SK-N-SH (cell line): ENCODE measurements around the gene PPP1CA. TPM values are rescaled to one million over a fixed set of nuclear protein-coding genes. Genes with fewer than 3 reads are reported as not detected.

ENCODE experiments used
- CTCF ChIA-PET: fragments of 300-600, 350-600 bp; formaldehyde crosslinking; extraction: SDS; loops from one replicate; lab custom pipeline; 2021; lab: Yijun Ruan, JAX
- POLR2A ChIA-PET: fragments of 350-600 bp; sonication (Branson Sonifier 250); formaldehyde crosslinking; extraction: SDS; loops from one replicate; lab custom pipeline; 2020; ENCODE audit warnings: antibody characterized with exemption, inconsistent platforms; lab: Yijun Ruan, JAX
- DNase-seq: peaks from one replicate; pipeline ENCODE4 v3.0.0; 2012
- H2AFZ ChIP-seq: fragments of 200-600 bp; sonication (generic); 2 replicates; pipeline ENCODE4 v1.8.1; 2016; ENCODE audit warnings: antibody characterized with exemption, mild to moderate bottlenecking, low read depth
- H3F3A ChIP-seq: fragments of 200-600 bp; sonication (generic); replicated peaks from 2 replicates; pipeline ENCODE3; 2016; ENCODE audit warnings: antibody characterized with exemption, mild to moderate bottlenecking; ENCODE audit not compliant: insufficient read depth
- H3K27ac ChIP-seq, 2 experiments: fragments of 200-500 bp in 1 of 2; fragments of 200-600 bp in 1 of 2; sonication (Bioruptor generic) in 1 of 2; sonication (generic), shearing (Covaris generic) in 1 of 2; 2 replicates each; pipeline versions ENCODE4 v1.5.1 to v1.6.1; 2014 to 2016; ENCODE audit warnings: low read depth in 2 of 2, inconsistent platforms in 1 of 2, low read length in 1 of 2, mild to moderate bottlenecking in 1 of 2, mixed read lengths in 1 of 2
- H3K27me3 ChIP-seq: fragments of 200-600 bp; sonication (generic), shearing (Covaris generic); 2 replicates; pipeline ENCODE4 v1.6.1; 2016; ENCODE audit warnings: mixed run types; ENCODE audit not compliant: insufficient read depth
- H3K36me3 ChIP-seq, 2 experiments: fragments of 200-500 bp in 1 of 2; fragments of 200-600 bp in 1 of 2; sonication (Bioruptor generic) in 1 of 2; sonication (generic) in 1 of 2; replicated peaks in 1 of 2; 2 replicates each; pipeline versions ENCODE3 to v1.5.1; 2014 to 2016; ENCODE audit warnings: low read length in 1 of 2, mild to moderate bottlenecking in 1 of 2; ENCODE audit not compliant: insufficient read depth in 2 of 2, control insufficient read depth in 1 of 2
- H3K4me1 ChIP-seq, 2 experiments: fragments of 200-500 bp in 1 of 2; fragments of 200-600 bp in 1 of 2; sonication (Bioruptor generic) in 1 of 2; sonication (generic), shearing (Covaris generic) in 1 of 2; 2 replicates each; pipeline versions ENCODE4 v1.5.1 to v1.6.1; 2014 to 2016; ENCODE audit warnings: low read depth in 1 of 2, low read length in 1 of 2, mixed run types in 1 of 2; ENCODE audit not compliant: insufficient read depth in 2 of 2, control insufficient read depth in 1 of 2
- H3K4me2 ChIP-seq: fragments of 200-600 bp; sonication (generic), shearing (Covaris generic); 2 replicates; pipeline ENCODE4 v1.6.1; 2017; ENCODE audit warnings: mixed run types
- H3K4me3 ChIP-seq, 2 experiments: fragments of 200-500 bp in 1 of 2; fragments of 200-600 bp in 1 of 2; sonication (Bioruptor generic) in 1 of 2; sonication (generic), shearing (Covaris generic) in 1 of 2; 2 replicates each; pipeline versions ENCODE4 v1.5.1 to v1.8.1; 2014 to 2016; ENCODE audit warnings: low read depth in 2 of 2, inconsistent platforms in 1 of 2, low read length in 1 of 2, mild to moderate bottlenecking in 1 of 2, mixed read lengths in 1 of 2, moderate library complexity in 1 of 2
- H3K79me2 ChIP-seq: fragments of 200-600 bp; sonication (generic); 2 replicates; pipeline ENCODE4 v1.8.1; 2017; ENCODE audit warnings: mild to moderate bottlenecking; ENCODE audit not compliant: insufficient read depth
- H3K9ac ChIP-seq: fragments of 200-600 bp; sonication (generic); 2 replicates; pipeline ENCODE4 v1.6.1; 2017; ENCODE audit warnings: mixed run types
- H3K9me2 ChIP-seq: fragments of 200-600 bp; sonication (generic); 2 replicates; pipeline ENCODE4 v1.6.1; 2017; ENCODE audit warnings: mixed run types
- H3K9me3 ChIP-seq: fragments of 200-600 bp; sonication (generic); 2 replicates; pipeline ENCODE4 v1.6.1; 2017; ENCODE audit warnings: mixed run types, mild to moderate bottlenecking, moderate library complexity
- H4K20me1 ChIP-seq: fragments of 200-600 bp; sonication (generic); 2 replicates; pipeline ENCODE4 v1.6.1; 2017; ENCODE audit warnings: mild to moderate bottlenecking, mixed run types; ENCODE audit not compliant: insufficient read depth
- CHD2 ChIP-seq: fragments of 150-350 bp; IDR thresholded peaks from 2 replicates; pipeline ENCODE4 v1.6.1; 2018; ENCODE audit warnings: low read length; ENCODE audit not compliant: partially characterized antibody
- CTCF ChIP-seq: fragments of 200-600 bp; sonication (generic); IDR thresholded peaks from 2 replicates; pipeline ENCODE4 v1.6.1; 2017; ENCODE audit warnings: antibody characterized with exemption, mild to moderate bottlenecking, moderate library complexity
- ELF1 ChIP-seq: IDR thresholded peaks from 2 replicates; pipeline ENCODE4 v1.4.0; 2012
- JUND ChIP-seq: IDR thresholded peaks from 2 replicates; pipeline ENCODE4 v1.4.0; 2012
- MAX ChIP-seq: IDR thresholded peaks from 2 replicates; pipeline ENCODE4 v1.4.0; 2012; ENCODE audit warnings: low read depth
- MXI1 ChIP-seq: IDR thresholded peaks from 2 replicates; pipeline ENCODE4 v1.6.1; 2012; ENCODE audit warnings: mild to moderate bottlenecking, low read depth, low read length, improper control_type of control experiment
- PBX3 ChIP-seq: IDR thresholded peaks from 2 replicates; pipeline ENCODE4; 2012
- RFX5 ChIP-seq: IDR thresholded peaks from 2 replicates; pipeline ENCODE4 v1.6.1; 2012; ENCODE audit warnings: mild to moderate bottlenecking, improper control_type of control experiment, low read length
- TAF1 ChIP-seq: IDR thresholded peaks from 2 replicates; pipeline ENCODE4 v1.6.1; 2012; ENCODE audit warnings: low read depth, mild to moderate bottlenecking, low read length, moderate library complexity, borderline replicate concordance
- TCF12 ChIP-seq: IDR thresholded peaks from 2 replicates; pipeline ENCODE4 v1.4.0; 2012
- USF1 ChIP-seq: IDR thresholded peaks from 2 replicates; pipeline ENCODE4 v1.4.0; 2012; ENCODE audit warnings: low read depth, borderline replicate concordance
- WGBS: methylation state at CpG from one replicate; pipeline ENCODE4 v1.1.6; 2017; ENCODE audit warnings: low lambda C conversion rate; 5-methylcytosine and 5-hydroxymethylcytosine counted together
- polyA plus RNA-seq, 3 experiments: library from polyadenylated mRNA; depleted of rRNA; stranded (reverse); fragments of >200 nt; gene quantifications; 2 replicates each; pipeline ENCODE4 v1.2.3, GENCODE V29; 2012

Gene PPP1CA
- polyA plus RNA-seq, 1 of the 3 experiments (the other 2 are of a cell fraction): 261 TPM

- POLR2A ChIA-PET: interaction anchor here (1.0 kb wide), 1 partner anchor 8 kb away, joined by 3 read pairs; the partner anchor contains the start of gene RPS6KB2
Measured at GRCh38 chr11:67436459-67437081, 34.9 kb upstream of the PPP1CA start.

More at GRCh38 chr11:67436459-67437081, 34.9 kb upstream of the PPP1CA start:
- no peaks in the 10 kb centered on the region for H3K9me3 ChIP-seq
- H3K27me3 ChIP-seq: no peaks in the 10 kb centered on the region
- CTCF ChIA-PET: no interaction called here
- no peaks in the 10 kb centered on the region for H3K79me2 ChIP-seq
- no peaks in the 10 kb centered on the region for H3K4me1 ChIP-seq
- DNase-seq: no peak
- H3K4me3 ChIP-seq: no peak overlapping the region
- H3F3A ChIP-seq: no peaks in the 10 kb centered on the region
- no peak overlapping the region for H3K4me2 ChIP-seq
- no peaks in the 10 kb centered on the region for H3K9me2 ChIP-seq
- no peak overlapping the region for H3K27ac ChIP-seq
- H2AFZ ChIP-seq: no peak overlapping the region
- H3K9ac ChIP-seq: no peak overlapping the region
- 79% methylated on average over 6 of the region's 6 CpGs for WGBS
- TF ChIP-seq ELF1: no peak
- TF ChIP-seq TCF12: no peak
- TF ChIP-seq PBX3: no peak
- TF ChIP-seq RFX5: no peak
- no peak for TF ChIP-seq MAX
- TF ChIP-seq USF1: no peak
- TF ChIP-seq CTCF: no peak
- no peak for TF ChIP-seq TAF1
- TF ChIP-seq CHD2: no peak
- TF ChIP-seq JUND: no peak
- no peak for TF ChIP-seq MXI1
- no peaks in the 10 kb centered on the region for H4K20me1 ChIP-seq
- peaks cover 3 to 56% of the 10 kb centered on the region in 2 experiments for H3K36me3 ChIP-seq
